ENCODE measurements around the gene ARCN1.
"Not testable (repeated sequence)": the region's sequence is repeated elsewhere in the genome, so short reads cannot be mapped to it uniquely, and the experiment has no call there.

Gene ARCN1

GRCh38 chr11:118604566-118604965 lies 32.4 kb downstream of the ARCN1 start:
- FAIRE-seq (no peak), DNase-seq (ENCODE audit: insufficient read length, low spot score) (no peak)

- FAIRE-seq (no peak), DNase-seq (ENCODE audit: insufficient read length, low spot score) (no peak)
Measured at GRCh38 chr11:118605116-118605867, 33.1 kb downstream of the ARCN1 start.

GRCh38 chr11:118606157-118606843 lies 34.1 kb downstream of the ARCN1 start:
- DNase-seq (ENCODE audit: insufficient read length, low spot score) (no peak), FAIRE-seq (no peak)

GRCh38 chr11:118606844-118607228 lies 34.6 kb downstream of the ARCN1 start:
- DNase-seq (ENCODE audit: insufficient read length, low spot score) (no peak), FAIRE-seq (no peak)

- DNase-seq (ENCODE audit: insufficient read length, low spot score) (peak; percentile 74), FAIRE-seq (peak; percentile 28)
Measured at GRCh38 chr11:118607401-118608359, 35.5 kb downstream of the ARCN1 start, which contains the start of gene PHLDB1. TSS of gene PHLDB1 (plus strand) at chr11:118607615. CDS start at chr11:118613837, 6,222 bp downstream.

GRCh38 chr11:118608360-118609227 lies 36.4 kb downstream of the ARCN1 start:
- FAIRE-seq (peak; percentile 99), DNase-seq (ENCODE audit: insufficient read length, low spot score) (peak; percentile 59)

- no peak for DNase-seq (ENCODE audit: insufficient read length, low spot score)
- FAIRE-seq, result no peak
Measured at GRCh38 chr11:118609380-118610224, 37.4 kb downstream of the ARCN1 start.

GRCh38 chr11:118610225-118610772 lies 38.1 kb downstream of the ARCN1 start:
- DNase-seq (ENCODE audit: insufficient read length, low spot score) (no peak), FAIRE-seq (no peak)

GRCh38 chr11:118610773-118611432 lies 38.7 kb downstream of the ARCN1 start:
- DNase-seq (ENCODE audit: insufficient read length, low spot score), result no peak

GRCh38 chr11:118611433-118611795 lies 39.2 kb downstream of the ARCN1 start:
- DNase-seq (ENCODE audit: insufficient read length, low spot score); FAIRE-seq: not testable (repeated sequence)

More at GRCh38 chr11:118610773-118611432, 38.7 kb downstream of the ARCN1 start:
- FAIRE-seq, result no peak

GRCh38 chr11:118612378-118612777 lies 40.2 kb downstream of the ARCN1 start:
- DNase-seq (ENCODE audit: insufficient read length, low spot score) (no peak), FAIRE-seq (no peak)

- no peak for DNase-seq (ENCODE audit: insufficient read length, low spot score)
- FAIRE-seq, result no peak
Measured at GRCh38 chr11:118614511-118614910, 42.3 kb downstream of the ARCN1 start.

- DNase-seq (ENCODE audit: insufficient read length, low spot score) (peak; percentile 69), FAIRE-seq (peak; percentile 86)
Measured at GRCh38 chr11:118615282-118615975, 43.2 kb downstream of the ARCN1 start.

GRCh38 chr11:118615976-118616371 lies 43.8 kb downstream of the ARCN1 start:
- FAIRE-seq (peak; percentile 69), DNase-seq (ENCODE audit: insufficient read length, low spot score) (no peak)

- FAIRE-seq (no peak), DNase-seq (ENCODE audit: insufficient read length, low spot score) (peak; percentile 32)
Measured at GRCh38 chr11:118618115-118618990, 46.1 kb downstream of the ARCN1 start.

- DNase-seq (ENCODE audit: insufficient read length, low spot score), result no peak
Measured at GRCh38 chr11:118618991-118619375, 46.8 kb downstream of the ARCN1 start.

More at GRCh38 chr11:118618991-118619375, 46.8 kb downstream of the ARCN1 start:
- no peak for FAIRE-seq
